ENCODE measurements around the gene MCM3AP. TPM values are rescaled to one million over a fixed set of nuclear protein-coding genes. Genes with fewer than 3 reads are reported as not detected.

The MCM3AP gene
- total and polyA plus RNA-seq, 9 of the 15 experiments (the other 6 are each of a cell fraction or from before 2014, with no cell fraction given), result 6.5 to 179 (median 69.6) TPM

DNA sequence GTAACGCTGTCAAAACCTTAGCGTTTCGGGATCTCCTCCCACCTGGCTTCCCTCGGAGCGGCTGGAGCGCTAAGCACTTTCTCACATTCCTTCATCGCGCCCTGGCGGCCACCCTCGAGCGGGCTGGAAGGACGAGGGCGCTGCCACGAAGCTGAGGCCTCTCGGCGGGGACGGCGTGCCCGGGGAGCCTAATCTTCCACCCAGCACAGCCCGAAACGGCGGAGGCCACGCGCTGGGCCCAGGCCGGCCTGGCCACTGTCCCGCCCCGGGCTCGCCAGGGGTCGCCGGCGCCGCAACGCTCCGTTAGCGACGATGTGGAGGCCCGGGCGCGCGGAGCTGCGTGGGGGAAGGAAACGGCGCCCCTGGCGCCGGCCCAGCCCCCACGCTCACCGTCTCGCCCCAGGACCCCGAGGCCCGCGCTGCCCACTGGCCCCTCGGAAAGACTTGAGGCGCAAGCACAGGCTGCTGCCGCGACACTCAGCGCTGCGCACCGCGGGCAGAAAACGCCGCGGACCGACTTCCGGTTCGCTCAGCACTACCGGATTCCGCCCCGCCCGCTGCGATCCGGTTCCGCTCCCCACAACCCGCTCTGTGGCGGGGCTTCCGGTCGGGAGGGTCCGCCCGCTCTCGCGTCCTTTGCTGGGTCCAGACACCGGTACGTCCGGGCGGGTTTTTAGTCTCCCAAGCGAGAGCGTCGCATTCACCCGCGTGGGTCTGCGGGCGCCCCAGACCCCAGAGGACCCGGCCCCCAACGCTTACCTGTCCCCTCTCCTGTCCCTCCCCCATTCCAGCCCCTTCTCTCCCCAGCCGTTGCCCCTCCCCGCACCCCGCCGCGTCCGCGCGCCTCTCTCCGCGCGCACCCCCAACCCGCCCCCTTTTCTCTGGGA, 593 bp upstream of the MCM3AP start, which contains the start of gene YBEY (continued):
- TF ChIP-seq IRF2 (CRISPR knock-in tag; IDR thresholded peaks at IDR 0.05), result peak; percentile 59; the same call in 1 of the 2 replicates
- TF ChIP-seq, protein P1, sequence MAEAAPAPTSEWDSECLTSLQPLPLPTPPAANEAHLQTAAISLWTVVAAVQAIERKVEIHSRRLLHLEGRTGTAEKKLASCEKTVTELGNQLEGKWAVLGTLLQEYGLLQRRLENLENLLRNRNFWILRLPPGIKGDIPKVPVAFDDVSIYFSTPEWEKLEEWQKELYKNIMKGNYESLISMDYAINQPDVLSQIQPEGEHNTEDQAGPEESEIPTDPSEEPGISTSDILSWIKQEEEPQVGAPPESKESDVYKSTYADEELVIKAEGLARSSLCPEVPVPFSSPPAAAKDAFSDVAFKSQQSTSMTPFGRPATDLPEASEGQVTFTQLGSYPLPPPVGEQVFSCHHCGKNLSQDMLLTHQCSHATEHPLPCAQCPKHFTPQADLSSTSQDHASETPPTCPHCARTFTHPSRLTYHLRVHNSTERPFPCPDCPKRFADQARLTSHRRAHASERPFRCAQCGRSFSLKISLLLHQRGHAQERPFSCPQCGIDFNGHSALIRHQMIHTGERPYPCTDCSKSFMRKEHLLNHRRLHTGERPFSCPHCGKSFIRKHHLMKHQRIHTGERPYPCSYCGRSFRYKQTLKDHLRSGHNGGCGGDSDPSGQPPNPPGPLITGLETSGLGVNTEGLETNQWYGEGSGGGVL (CRISPR knock-in tag; IDR thresholded peaks at IDR 0.05), result no peak
- 0 out of 2 replicates have a peak, but pooled peaks have one; percentile 77 for TF ChIP-seq NR4A1 (CRISPR knock-in tag; IDR thresholded peaks at IDR 0.05)
- peak; percentile 82; the same call in 1 of the 2 replicates for TF ChIP-seq NR4A1 (tag; IDR thresholded peaks at IDR 0.05)
- no peak for TF ChIP-seq ASH1L (IDR thresholded peaks at IDR 0.05; ENCODE audit: borderline replicate concordance, low read depth, partially characterized antibody)
- TF ChIP-seq SOX6 (IDR thresholded peaks at IDR 0.05), result peak; percentile 76
- TF ChIP-seq, protein P2, sequence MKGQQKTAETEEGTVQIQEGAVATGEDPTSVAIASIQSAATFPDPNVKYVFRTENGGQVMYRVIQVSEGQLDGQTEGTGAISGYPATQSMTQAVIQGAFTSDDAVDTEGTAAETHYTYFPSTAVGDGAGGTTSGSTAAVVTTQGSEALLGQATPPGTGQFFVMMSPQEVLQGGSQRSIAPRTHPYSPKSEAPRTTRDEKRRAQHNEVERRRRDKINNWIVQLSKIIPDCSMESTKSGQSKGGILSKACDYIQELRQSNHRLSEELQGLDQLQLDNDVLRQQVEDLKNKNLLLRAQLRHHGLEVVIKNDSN (CRISPR knock-in tag; IDR thresholded peaks at IDR 0.05), result peak; percentile 35; the same call in 1 of the 2 replicates
- no peak for TF ChIP-seq ZNF124 (CRISPR knock-in tag; IDR thresholded peaks at IDR 0.05)
- TF ChIP-seq, protein P3, sequence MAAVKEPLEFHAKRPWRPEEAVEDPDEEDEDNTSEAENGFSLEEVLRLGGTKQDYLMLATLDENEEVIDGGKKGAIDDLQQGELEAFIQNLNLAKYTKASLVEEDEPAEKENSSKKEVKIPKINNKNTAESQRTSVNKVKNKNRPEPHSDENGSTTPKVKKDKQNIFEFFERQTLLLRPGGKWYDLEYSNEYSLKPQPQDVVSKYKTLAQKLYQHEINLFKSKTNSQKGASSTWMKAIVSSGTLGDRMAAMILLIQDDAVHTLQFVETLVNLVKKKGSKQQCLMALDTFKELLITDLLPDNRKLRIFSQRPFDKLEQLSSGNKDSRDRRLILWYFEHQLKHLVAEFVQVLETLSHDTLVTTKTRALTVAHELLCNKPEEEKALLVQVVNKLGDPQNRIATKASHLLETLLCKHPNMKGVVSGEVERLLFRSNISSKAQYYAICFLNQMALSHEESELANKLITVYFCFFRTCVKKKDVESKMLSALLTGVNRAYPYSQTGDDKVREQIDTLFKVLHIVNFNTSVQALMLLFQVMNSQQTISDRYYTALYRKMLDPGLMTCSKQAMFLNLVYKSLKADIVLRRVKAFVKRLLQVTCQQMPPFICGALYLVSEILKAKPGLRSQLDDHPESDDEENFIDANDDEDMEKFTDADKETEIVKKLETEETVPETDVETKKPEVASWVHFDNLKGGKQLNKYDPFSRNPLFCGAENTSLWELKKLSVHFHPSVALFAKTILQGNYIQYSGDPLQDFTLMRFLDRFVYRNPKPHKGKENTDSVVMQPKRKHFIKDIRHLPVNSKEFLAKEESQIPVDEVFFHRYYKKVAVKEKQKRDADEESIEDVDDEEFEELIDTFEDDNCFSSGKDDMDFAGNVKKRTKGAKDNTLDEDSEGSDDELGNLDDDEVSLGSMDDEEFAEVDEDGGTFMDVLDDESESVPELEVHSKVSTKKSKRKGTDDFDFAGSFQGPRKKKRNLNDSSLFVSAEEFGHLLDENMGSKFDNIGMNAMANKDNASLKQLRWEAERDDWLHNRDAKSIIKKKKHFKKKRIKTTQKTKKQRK (IDR thresholded peaks at IDR 0.05; ENCODE audit: borderline replicate concordance, low read depth, low read length), result no peak
- TF ChIP-seq CREB3L1 (IDR thresholded peaks at IDR 0.05; ENCODE audit: borderline replicate concordance, low read depth), result peak; percentile 94
- peak in 1 of 2 experiments; percentile 63; a peak in 2 of 4 replicates for TF ChIP-seq HDAC1 (IDR thresholded peaks at IDR 0.05)
- peak; percentile 87 for TF ChIP-seq SP1 (CRISPR knock-in tag; IDR thresholded peaks at IDR 0.05)
- TF ChIP-seq PURB (CRISPR knock-in tag; IDR thresholded peaks at IDR 0.05; ENCODE audit: low read depth), result no peak
- TF ChIP-seq TRIM24 (IDR thresholded peaks at IDR 0.05), result peak in 1 of 2 experiments; percentile 97; a peak in 2 of 4 replicates
- no peak for TF ChIP-seq ZBTB8A (IDR thresholded peaks at IDR 0.05; ENCODE audit: partially characterized antibody)
- peak; percentile 66 for TF ChIP-seq JUND (IDR thresholded peaks at IDR 0.05; ENCODE audit: borderline replicate concordance, low read depth, low read length)
- TF ChIP-seq JUND (tag; IDR thresholded peaks at IDR 0.05; ENCODE audit: borderline replicate concordance, low read depth, low read length), result no peak; the same call in 2 of the 3 replicates
- 0 out of 2 replicates have a peak, but pooled peaks have one; percentile 27 for TF ChIP-seq ZNF76 (CRISPR knock-in tag; IDR thresholded peaks at IDR 0.05; ENCODE audit: borderline replicate concordance)
- no peak for TF ChIP-seq YBX1 (IDR thresholded peaks at IDR 0.05)

Data from K562 (cell line).